ENCODE data around the gene SRSF12. TPM values are rescaled to one million over a fixed set of nuclear protein-coding genes. Genes with fewer than 3 reads are reported as not detected.
"Not testable (repeated sequence)": the region's sequence is repeated elsewhere in the genome, so short reads cannot be mapped to it uniquely, and the experiment has no call there.

Gene SRSF12
- total and polyA plus RNA-seq, 2 donors (not counting 3 experiments of a cell fraction or from before 2014, with no cell fraction given): 0.07 to 0.18 TPM

- dilution Hi-C loops (cut with MboI; ENCODE audit: extremely low pct_ligation_motif_present, low sequenced_read_pairs): no loop called here
- ChIA-PET CTCF (interaction anchor here (1.0 to 1.8 kb wide), 2 partner anchors 9 to 12 kb away, joined by 4 to 5 read pairs; no protein-coding TSS in a partner anchor), POLR2A (no interaction called here)
- no peak overlapping the region for H3K27ac ChIP-seq (ENCODE audit: insufficient read depth, low read depth, low read length)
- intact Hi-C loops (cut with micrococcal nuclease): no loop called here
- no peaks in the 10 kb centered on the region for H4K20me1 ChIP-seq (replicated peaks; ENCODE audit: control insufficient read depth, extremely low read depth, insufficient read depth, low read length)
- no TSS peak for BruUV-seq (replicated peaks)
- no peak for FAIRE-seq
- peaks cover 0 to 4% of the 10 kb centered on the region in 2 experiments for H3K27me3 ChIP-seq (ENCODE audit: control insufficient read depth in 2 of 2, insufficient read depth in 2 of 2, low read length in 2 of 2)
- no peaks in the 10 kb centered on the region for H3K4me1 ChIP-seq (ENCODE audit: control insufficient read depth, extremely low read depth, insufficient read depth, low read length)
- H3K4me2 ChIP-seq (ENCODE audit: insufficient read depth, low read length): no peak overlapping the region
- H3K79me2 ChIP-seq (ENCODE audit: control insufficient read depth, insufficient read depth, low read length): no peaks in the 10 kb centered on the region
- H3K4me3 ChIP-seq (replicated peaks in 1 of 3; ENCODE audit: insufficient read depth in 1 of 3, low read depth in 1 of 3, low read length in 3 of 3): no peak overlapping the region
- H3K9ac ChIP-seq (replicated peaks; ENCODE audit: extremely low read depth, insufficient read depth, low read length): no peak overlapping the region
- no peak for DNase-seq (ENCODE audit: low read depth, low spot score)
- no peak for TF ChIP-seq GATA2 (IDR thresholded peaks at IDR 0.05; ENCODE audit: insufficient read depth, insufficient read length, low read depth, low read length)
- no peak for TF ChIP-seq JUN (IDR thresholded peaks at IDR 0.05; ENCODE audit: borderline replicate concordance, insufficient read depth, insufficient read length, low read depth)
- TF ChIP-seq, protein P1, sequence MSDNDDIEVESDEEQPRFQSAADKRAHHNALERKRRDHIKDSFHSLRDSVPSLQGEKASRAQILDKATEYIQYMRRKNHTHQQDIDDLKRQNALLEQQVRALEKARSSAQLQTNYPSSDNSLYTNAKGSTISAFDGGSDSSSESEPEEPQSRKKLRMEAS (IDR thresholded peaks at IDR 0.05; ENCODE audit: insufficient read depth, insufficient read length): no peak
- TF ChIP-seq POLR2AphosphoS5 (IDR thresholded peaks at IDR 0.05; ENCODE audit: insufficient read depth, low read depth, low read length): no peak
- no peak for TF ChIP-seq CTCF (IDR thresholded peaks at IDR 0.05; ENCODE audit: extremely low read depth in 1 of 2, insufficient read depth in 1 of 2, low read depth in 1 of 2, low read length in 2 of 2)
- TF ChIP-seq EZH2 (IDR thresholded peaks at IDR 0.05; ENCODE audit: borderline replicate concordance, low read depth, low read length, severe bottlenecking): no peak
- TF ChIP-seq POLR2A (IDR thresholded peaks at IDR 0.05; ENCODE audit: low read depth, low read length): no peak
- TF ChIP-seq FOS (IDR thresholded peaks at IDR 0.05; ENCODE audit: borderline replicate concordance, insufficient read depth, low read length): no peak
- no peak for TF ChIP-seq MYC (IDR thresholded peaks at IDR 0.05; ENCODE audit: low read depth, low read length)
- no peak overlapping the region for H2AFZ ChIP-seq (ENCODE audit: low read depth, low read length)
- H3K9me3 ChIP-seq (replicated peaks; ENCODE audit: control insufficient read depth, insufficient read depth, low read length): no peaks in the 10 kb centered on the region
- no peaks in the 10 kb centered on the region for H3K9me1 ChIP-seq (replicated peaks; ENCODE audit: control insufficient read depth, extremely low read depth, insufficient read depth, low read length)
- H3K36me3 ChIP-seq (ENCODE audit: control insufficient read depth in 2 of 2, extremely low read depth in 1 of 2, insufficient read depth in 2 of 2, low read length in 2 of 2): no peaks in the 10 kb centered on the region
These were observed 13.7 kb upstream of the SRSF12 start for GRCh38 chr6:89131599-89131998.

GRCh38 chr6:89128256-89128671, 10.4 kb upstream of the SRSF12 start:
- FAIRE-seq; H3K9me1 ChIP-seq (replicated peaks; ENCODE audit: control insufficient read depth, extremely low read depth, insufficient read depth, low read length); POLR2A ChIA-PET; H3K4me3 ChIP-seq (replicated peaks in 1 of 3; ENCODE audit: insufficient read depth in 1 of 3, low read depth in 1 of 3, low read length in 3 of 3); H3K36me3 ChIP-seq (ENCODE audit: control insufficient read depth in 2 of 2, extremely low read depth in 1 of 2, insufficient read depth in 2 of 2, low read length in 2 of 2); H4K20me1 ChIP-seq (replicated peaks; ENCODE audit: control insufficient read depth, extremely low read depth, insufficient read depth, low read length); CTCF ChIA-PET; H2AFZ ChIP-seq (ENCODE audit: low read depth, low read length); H3K79me2 ChIP-seq (ENCODE audit: control insufficient read depth, insufficient read depth, low read length); BruUV-seq (replicated peaks); H3K9me3 ChIP-seq (replicated peaks; ENCODE audit: control insufficient read depth, insufficient read depth, low read length); H3K27me3 ChIP-seq (ENCODE audit: control insufficient read depth in 2 of 2, insufficient read depth in 2 of 2, low read length in 2 of 2); dilution Hi-C loops (cut with MboI; ENCODE audit: extremely low pct_ligation_motif_present, low sequenced_read_pairs); H3K27ac ChIP-seq (ENCODE audit: insufficient read depth, low read depth, low read length); H3K4me2 ChIP-seq (ENCODE audit: insufficient read depth, low read length); intact Hi-C loops (cut with micrococcal nuclease); DNase-seq (ENCODE audit: low read depth, low spot score); H3K4me1 ChIP-seq (ENCODE audit: control insufficient read depth, extremely low read depth, insufficient read depth, low read length); H3K9ac ChIP-seq (replicated peaks; ENCODE audit: extremely low read depth, insufficient read depth, low read length): not testable (repeated sequence)

Data from endothelial cell of umbilical vein (primary cell).